WERI-Rb-1 (cell line): ENCODE measurements around the gene TNFRSF14.

ENCODE experiments used
- DNase-seq: peaks from one replicate; pipeline ENCODE4 v3.0.0-alpha.2; 2020
- H3K27ac ChIP-seq: fragments of 250-450 bp; sonication (Bioruptor Pico); 2 replicates; pipeline ENCODE4 v1.5.1; 2020; ENCODE audit warnings: mild to moderate bottlenecking, moderate library complexity
- H3K27me3 ChIP-seq: fragments of 250-450 bp; sonication (Bioruptor Pico); 2 replicates; pipeline ENCODE4 v1.5.1; 2021; ENCODE audit warnings: mild to moderate bottlenecking, low read depth, moderate library complexity; ENCODE audit not compliant: insufficient read depth, severe bottlenecking
- H3K36me3 ChIP-seq: fragments of 250-450 bp; sonication (Bioruptor Pico); 2 replicates; pipeline ENCODE4 v1.5.1; 2020; ENCODE audit warnings: mild to moderate bottlenecking, moderate library complexity
- H3K4me3 ChIP-seq: 2 replicates; pipeline ENCODE4 v1.5.1; 2011; ENCODE audit warnings: low read depth, mild to moderate bottlenecking, control low read depth, low read length
- H3K9me3 ChIP-seq: fragments of 250-450 bp; sonication (Bioruptor Pico); 2 replicates; pipeline ENCODE4 v1.5.1; 2021; ENCODE audit warnings: mild to moderate bottlenecking, moderate library complexity; ENCODE audit not compliant: severe bottlenecking
- TF ChIP-seq, protein P1 (sequence below): IDR thresholded peaks from 2 replicates; pipeline ENCODE4 v1.5.1; 2011; ENCODE audit warnings: low read depth, mild to moderate bottlenecking, control low read depth, inconsistent platforms, low read length

Gene TNFRSF14

DNA sequence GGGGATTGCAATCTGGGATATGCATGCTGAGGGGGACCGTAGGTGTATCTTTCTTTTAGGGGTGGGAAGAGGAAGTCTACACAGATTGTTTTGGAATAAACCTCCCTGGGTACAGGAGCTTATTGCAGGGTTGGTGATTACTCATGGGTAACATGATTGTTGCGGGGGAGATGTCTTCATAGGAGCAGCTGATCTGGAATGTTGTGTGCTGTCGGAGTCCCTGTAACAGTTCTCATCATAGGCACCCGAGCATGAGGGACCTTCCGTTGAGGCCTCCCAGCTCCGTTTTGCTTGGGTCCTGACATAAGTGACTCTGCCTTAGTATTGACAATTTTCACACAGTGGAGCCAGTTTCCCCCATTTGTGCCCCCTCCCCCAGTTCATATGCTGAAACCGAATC lies 26.2 kb downstream of the TNFRSF14 start:
- TF ChIP-seq, protein P1, sequence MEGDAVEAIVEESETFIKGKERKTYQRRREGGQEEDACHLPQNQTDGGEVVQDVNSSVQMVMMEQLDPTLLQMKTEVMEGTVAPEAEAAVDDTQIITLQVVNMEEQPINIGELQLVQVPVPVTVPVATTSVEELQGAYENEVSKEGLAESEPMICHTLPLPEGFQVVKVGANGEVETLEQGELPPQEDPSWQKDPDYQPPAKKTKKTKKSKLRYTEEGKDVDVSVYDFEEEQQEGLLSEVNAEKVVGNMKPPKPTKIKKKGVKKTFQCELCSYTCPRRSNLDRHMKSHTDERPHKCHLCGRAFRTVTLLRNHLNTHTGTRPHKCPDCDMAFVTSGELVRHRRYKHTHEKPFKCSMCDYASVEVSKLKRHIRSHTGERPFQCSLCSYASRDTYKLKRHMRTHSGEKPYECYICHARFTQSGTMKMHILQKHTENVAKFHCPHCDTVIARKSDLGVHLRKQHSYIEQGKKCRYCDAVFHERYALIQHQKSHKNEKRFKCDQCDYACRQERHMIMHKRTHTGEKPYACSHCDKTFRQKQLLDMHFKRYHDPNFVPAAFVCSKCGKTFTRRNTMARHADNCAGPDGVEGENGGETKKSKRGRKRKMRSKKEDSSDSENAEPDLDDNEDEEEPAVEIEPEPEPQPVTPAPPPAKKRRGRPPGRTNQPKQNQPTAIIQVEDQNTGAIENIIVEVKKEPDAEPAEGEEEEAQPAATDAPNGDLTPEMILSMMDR = no peak
- no peaks in the 10 kb centered on the region for H3K9me3 ChIP-seq
- H3K4me3 ChIP-seq = no peak overlapping the region
- H3K36me3 ChIP-seq = no peaks in the 10 kb centered on the region
- no peak overlapping the region for H3K27ac ChIP-seq
- DNase-seq = no peak
- no peaks in the 10 kb centered on the region for H3K27me3 ChIP-seq

DNA sequence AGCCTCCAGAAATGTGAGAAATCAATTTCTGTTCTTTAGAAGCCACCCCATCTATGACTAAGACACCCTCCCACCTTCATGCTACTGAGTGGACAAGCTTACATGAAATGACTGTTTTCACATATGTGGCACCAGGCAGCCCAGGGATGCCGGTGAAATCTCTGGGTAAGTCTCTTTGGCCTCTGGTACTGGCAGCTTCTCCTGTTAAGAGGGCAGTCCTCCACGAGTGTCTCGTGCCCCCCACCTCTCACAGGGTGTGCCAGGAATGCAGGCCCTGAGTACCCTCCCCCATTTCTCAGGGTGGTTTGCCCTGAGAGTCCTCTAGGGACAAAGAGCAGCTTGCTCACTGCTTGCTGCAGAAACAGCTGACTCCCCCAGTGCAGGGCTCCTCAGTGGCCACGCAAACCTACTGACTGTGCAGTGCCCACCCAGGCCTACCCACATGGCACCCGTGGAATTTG lies 27.2 kb downstream of the TNFRSF14 start:
- TF ChIP-seq, protein P1 = no peak
- no peak overlapping the region for H3K27ac ChIP-seq
- no peak overlapping the region for H3K4me3 ChIP-seq
- no peaks in the 10 kb centered on the region for H3K36me3 ChIP-seq
- H3K27me3 ChIP-seq = no peaks in the 10 kb centered on the region
- DNase-seq = no peak
- no peaks in the 10 kb centered on the region for H3K9me3 ChIP-seq

DNA sequence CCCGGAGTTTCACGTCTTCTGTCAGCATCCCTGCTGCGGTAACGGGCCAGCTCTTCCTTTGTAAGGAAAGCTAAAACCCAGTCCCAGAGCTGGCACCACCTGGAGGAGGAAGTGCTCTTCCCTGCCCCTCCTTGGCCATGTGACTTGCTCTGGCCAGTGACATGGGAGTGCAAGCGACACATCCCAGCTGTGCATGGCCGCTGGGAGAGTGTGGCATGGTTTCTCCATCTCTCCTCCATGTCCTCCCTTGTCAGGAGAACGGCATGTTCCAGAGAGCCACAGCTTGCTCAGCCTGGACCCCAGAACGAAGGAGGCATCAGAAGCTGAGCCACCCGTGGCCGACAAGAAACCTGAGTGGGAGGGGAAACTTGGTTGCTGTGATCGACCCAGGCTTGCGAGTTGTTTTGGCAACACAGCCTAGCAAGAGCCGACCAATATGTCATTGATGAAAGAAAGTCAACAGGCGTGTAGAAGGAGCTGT lies 27.7 kb downstream of the TNFRSF14 start:
- TF ChIP-seq, protein P1 = no peak
- H3K4me3 ChIP-seq = no peak overlapping the region
- H3K27me3 ChIP-seq = no peaks in the 10 kb centered on the region
- no peaks in the 10 kb centered on the region for H3K36me3 ChIP-seq
- DNase-seq = no peak
- H3K9me3 ChIP-seq = no peaks in the 10 kb centered on the region
- no peak overlapping the region for H3K27ac ChIP-seq

DNA sequence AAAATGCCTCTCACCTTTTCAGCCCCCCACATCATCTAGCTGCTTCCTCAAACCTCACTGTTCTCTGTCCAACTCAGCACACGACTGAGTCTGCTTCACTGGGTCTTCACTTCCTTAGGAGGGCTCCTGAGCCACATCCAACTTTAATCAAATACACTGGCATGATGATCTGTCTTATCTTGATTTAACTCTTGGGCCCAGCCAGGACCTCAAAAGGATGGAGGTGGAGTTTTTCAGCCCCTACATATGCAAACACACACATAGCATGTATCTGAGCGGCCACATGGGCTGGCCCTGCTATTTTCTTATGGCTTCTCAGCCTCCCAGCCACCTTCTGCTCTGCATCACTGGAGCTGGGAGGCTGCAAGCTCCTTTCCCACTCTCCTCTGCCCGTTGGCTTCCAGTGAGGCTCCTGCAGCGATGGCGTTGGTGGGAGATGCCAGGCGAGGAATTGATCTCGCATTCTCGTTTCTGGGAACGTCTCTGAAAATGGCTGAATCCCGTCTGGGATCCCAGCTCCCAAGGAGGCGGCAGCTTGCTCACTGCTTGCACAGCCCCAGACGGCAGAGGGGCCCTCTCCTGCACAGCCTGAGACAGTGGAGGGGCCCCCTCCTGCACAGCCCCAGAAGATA lies 28.6 kb downstream of the TNFRSF14 start:
- Histone ChIP-seq H3K36me3 (no peaks in the 10 kb centered on the region), H3K27ac (peak overlapping the region; percentile 88), H3K27me3 (no peaks in the 10 kb centered on the region), H3K4me3 (peak overlapping the region; percentile 82), H3K9me3 (no peaks in the 10 kb centered on the region)
- DNase-seq = no peak
- TF ChIP-seq, protein P1 = no peak

DNA sequence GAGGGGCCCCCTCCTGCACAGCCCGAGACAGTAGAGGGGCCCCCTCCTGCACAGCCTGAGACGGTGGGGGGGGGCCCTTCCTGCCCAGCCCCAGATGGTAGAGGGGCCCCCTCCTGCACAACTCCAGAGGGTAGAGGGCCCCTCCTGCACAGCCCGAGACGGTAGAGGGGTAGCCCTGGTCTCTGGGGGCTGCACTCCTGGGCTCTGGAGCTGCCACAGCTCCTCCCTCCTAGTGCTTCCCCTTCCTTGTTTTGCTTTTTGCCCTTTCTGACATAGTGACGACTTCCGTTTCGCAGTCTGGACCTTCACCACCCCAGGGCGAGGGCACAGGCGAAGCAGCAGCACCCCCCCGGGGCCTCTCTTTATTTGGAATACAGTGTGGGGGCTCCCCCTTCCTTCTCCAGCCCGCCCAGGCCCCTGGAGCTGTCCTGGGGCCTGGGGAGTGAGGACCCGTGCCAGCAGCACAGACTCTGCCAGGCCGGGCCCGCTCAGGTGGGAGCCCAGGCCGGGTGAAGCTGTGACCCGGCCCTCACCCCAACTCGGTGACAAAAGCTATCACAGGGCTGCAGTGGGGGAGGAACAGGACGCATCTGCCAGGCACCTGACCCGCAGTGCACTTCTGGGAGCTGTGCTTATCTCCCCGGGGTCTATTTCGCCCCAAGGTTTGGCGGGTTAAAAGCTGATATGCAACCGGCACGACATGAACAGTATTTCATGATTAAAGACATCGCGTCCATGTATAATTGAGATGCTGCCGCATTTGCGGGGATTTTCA lies 29.3 kb downstream of the TNFRSF14 start:
- H3K4me3 ChIP-seq = peak overlapping the region; percentile 82
- DNase-seq = peak; percentile 59
- TF ChIP-seq, protein P1 = no peak
- no peaks in the 10 kb centered on the region for H3K9me3 ChIP-seq
- no peaks in the 10 kb centered on the region for H3K27me3 ChIP-seq
- H3K36me3 ChIP-seq = no peaks in the 10 kb centered on the region
- peak overlapping the region; percentile 88 for H3K27ac ChIP-seq
